Measurements from ENCODE around the gene SMIM38.

The SMIM38 gene

GRCh38 chr11:69122326-69122629, 33.5 kb upstream of the SMIM38 start:
- H4K20me1 ChIP-seq (ENCODE audit: insufficient read depth, low read length), result no peaks in the 10 kb centered on the region
- H3F3A ChIP-seq (ENCODE audit: insufficient read depth, low read length), result no peaks in the 10 kb centered on the region
- no peak overlapping the region for H2AFZ ChIP-seq (ENCODE audit: low read length)
- no peaks in the 10 kb centered on the region for H3K9me3 ChIP-seq (ENCODE audit: low read length)
- no peaks in the 10 kb centered on the region for H3K36me3 ChIP-seq (ENCODE audit: insufficient read depth, low read length)
- no peak overlapping the region for H3K9ac ChIP-seq (ENCODE audit: low read length)
- no peak overlapping the region for H3K4me3 ChIP-seq (ENCODE audit: low read depth, low read length, poor library complexity, severe bottlenecking)
- H3K4me1 ChIP-seq (ENCODE audit: insufficient read depth, low read length, severe bottlenecking), result no peaks in the 10 kb centered on the region
- no peaks in the 10 kb centered on the region for H3K27me3 ChIP-seq (ENCODE audit: insufficient read depth, low read length)
- H3K9me2 ChIP-seq (ENCODE audit: low read depth, low read length), result no peaks in the 10 kb centered on the region
- H3K79me2 ChIP-seq (ENCODE audit: insufficient read depth, low read length), result no peaks in the 10 kb centered on the region
- no peak overlapping the region for H3K27ac ChIP-seq (ENCODE audit: low read depth, low read length, poor library complexity, severe bottlenecking)
- TF ChIP-seq CTCF (IDR thresholded peaks at IDR 0.05; ENCODE audit: low read length) (no peak), EZH2 (IDR thresholded peaks at IDR 0.05; ENCODE audit: borderline replicate concordance, low read length) (no peak)
- no peak overlapping the region for H3K4me2 ChIP-seq (ENCODE audit: low read length)

- Histone ChIP-seq H3K79me2 (ENCODE audit: insufficient read depth, low read length) (no peaks in the 10 kb centered on the region), H3K4me1 (ENCODE audit: insufficient read depth, low read length, severe bottlenecking) (no peaks in the 10 kb centered on the region), H3K4me2 (ENCODE audit: low read length) (no peak overlapping the region), H3F3A (ENCODE audit: insufficient read depth, low read length) (no peaks in the 10 kb centered on the region), H4K20me1 (ENCODE audit: insufficient read depth, low read length) (no peaks in the 10 kb centered on the region), H3K9me3 (ENCODE audit: low read length) (no peaks in the 10 kb centered on the region; the same call in 1 of the 2 replicates), H3K4me3 (ENCODE audit: low read depth, low read length, poor library complexity, severe bottlenecking) (no peak overlapping the region), H3K9me2 (ENCODE audit: low read depth, low read length) (no peaks in the 10 kb centered on the region), H3K27me3 (ENCODE audit: insufficient read depth, low read length) (no peaks in the 10 kb centered on the region; the same call in 1 of the 2 replicates), H3K36me3 (ENCODE audit: insufficient read depth, low read length) (no peaks in the 10 kb centered on the region), H2AFZ (ENCODE audit: low read length) (no peak overlapping the region), H3K9ac (ENCODE audit: low read length) (no peak overlapping the region), H3K27ac (ENCODE audit: low read depth, low read length, poor library complexity, severe bottlenecking) (no peak overlapping the region)
- TF ChIP-seq CTCF (IDR thresholded peaks at IDR 0.05; ENCODE audit: low read length) (no peak), EZH2 (IDR thresholded peaks at IDR 0.05; ENCODE audit: borderline replicate concordance, low read length) (no peak)
Observed at GRCh38 chr11:69122630-69123431, 32.9 kb upstream of the SMIM38 start.

GRCh38 chr11:69123593-69124545, 31.9 kb upstream of the SMIM38 start:
- Histone ChIP-seq H3K9me3 (ENCODE audit: low read length) (no peaks in the 10 kb centered on the region; the same call in 1 of the 2 replicates), H3K4me2 (ENCODE audit: low read length) (no peak overlapping the region), H3K9me2 (ENCODE audit: low read depth, low read length) (no peaks in the 10 kb centered on the region), H3F3A (ENCODE audit: insufficient read depth, low read length) (no peaks in the 10 kb centered on the region), H3K4me1 (ENCODE audit: insufficient read depth, low read length, severe bottlenecking) (no peaks in the 10 kb centered on the region), H2AFZ (ENCODE audit: low read length) (no peak overlapping the region), H3K9ac (ENCODE audit: low read length) (no peak overlapping the region), H3K36me3 (ENCODE audit: insufficient read depth, low read length) (no peaks in the 10 kb centered on the region), H3K4me3 (ENCODE audit: low read depth, low read length, poor library complexity, severe bottlenecking) (no peak overlapping the region), H3K27me3 (ENCODE audit: insufficient read depth, low read length) (no peaks in the 10 kb centered on the region; the same call in 1 of the 2 replicates), H3K79me2 (ENCODE audit: insufficient read depth, low read length) (no peaks in the 10 kb centered on the region), H4K20me1 (ENCODE audit: insufficient read depth, low read length) (no peaks in the 10 kb centered on the region), H3K27ac (ENCODE audit: low read depth, low read length, poor library complexity, severe bottlenecking) (no peak overlapping the region)
- TF ChIP-seq EZH2 (IDR thresholded peaks at IDR 0.05; ENCODE audit: borderline replicate concordance, low read length) (no peak), CTCF (IDR thresholded peaks at IDR 0.05; ENCODE audit: low read length) (no peak)
